HG03457 (cell line): ENCODE data around the gene CSNK1D.

ENCODE experiments used
- ATAC-seq: cut with Tn5 transposase; IDR thresholded peaks from one replicate; pipeline ENCODE4 v1.9.1; 2021; ENCODE audit warnings: moderate number of reproducible peaks; ENCODE audit not compliant: unreplicated experiment

CSNK1D gene

DNA sequence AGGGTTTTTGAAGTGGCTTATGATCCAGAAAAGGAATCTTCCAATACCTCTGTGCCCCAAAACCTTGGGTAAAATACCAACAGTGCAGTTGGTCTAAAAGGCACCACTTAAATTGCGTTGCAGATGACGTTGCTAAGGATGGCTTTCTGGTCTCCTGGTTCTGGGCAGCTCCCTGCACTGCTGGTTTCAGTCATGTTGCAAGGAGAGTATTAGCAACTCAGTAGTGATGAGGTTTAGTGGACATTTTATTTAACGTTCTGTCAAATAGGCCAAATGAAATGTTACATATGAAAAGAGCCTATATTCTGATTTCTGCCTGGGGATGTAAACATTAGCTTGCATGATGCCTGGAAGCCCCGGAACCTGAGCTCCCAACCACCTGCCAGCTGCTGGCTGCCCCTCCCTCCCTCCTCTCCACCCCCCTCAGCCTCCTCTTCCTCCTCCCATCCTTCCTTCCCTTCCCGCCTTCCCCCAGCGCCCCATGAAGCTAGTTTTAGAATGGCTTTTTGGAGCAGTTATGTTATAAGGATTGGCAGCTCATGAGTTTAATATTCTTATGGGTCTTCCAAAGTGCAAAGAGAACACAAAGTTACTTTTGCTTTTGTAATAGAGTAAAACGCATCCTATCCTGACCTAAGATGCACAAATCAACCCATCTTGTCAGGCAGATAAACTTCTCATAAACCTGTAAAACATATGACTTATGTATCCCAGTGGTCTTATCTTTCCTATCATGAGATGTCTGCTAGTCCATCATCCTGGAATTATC lies 23.2 kb upstream of the CSNK1D start:
- no peak for ATAC-seq

DNA sequence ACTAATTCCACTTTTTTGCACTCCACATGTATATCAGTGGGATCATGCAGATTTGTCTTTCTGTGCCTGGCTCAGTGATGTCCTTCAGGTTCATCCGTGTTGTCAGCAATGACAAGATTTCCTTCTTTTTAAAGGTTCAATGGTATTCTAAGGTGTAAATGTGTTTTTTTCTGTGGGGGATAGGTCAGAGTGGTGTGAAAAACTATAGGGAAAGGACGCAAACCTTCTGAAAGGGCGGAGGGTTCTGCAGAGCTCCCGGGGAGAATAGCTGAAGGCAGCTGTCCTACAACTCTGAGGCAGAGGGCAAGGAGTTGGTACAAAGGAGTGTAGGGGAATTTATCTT lies 21.9 kb upstream of the CSNK1D start:
- ATAC-seq, result no peak

DNA sequence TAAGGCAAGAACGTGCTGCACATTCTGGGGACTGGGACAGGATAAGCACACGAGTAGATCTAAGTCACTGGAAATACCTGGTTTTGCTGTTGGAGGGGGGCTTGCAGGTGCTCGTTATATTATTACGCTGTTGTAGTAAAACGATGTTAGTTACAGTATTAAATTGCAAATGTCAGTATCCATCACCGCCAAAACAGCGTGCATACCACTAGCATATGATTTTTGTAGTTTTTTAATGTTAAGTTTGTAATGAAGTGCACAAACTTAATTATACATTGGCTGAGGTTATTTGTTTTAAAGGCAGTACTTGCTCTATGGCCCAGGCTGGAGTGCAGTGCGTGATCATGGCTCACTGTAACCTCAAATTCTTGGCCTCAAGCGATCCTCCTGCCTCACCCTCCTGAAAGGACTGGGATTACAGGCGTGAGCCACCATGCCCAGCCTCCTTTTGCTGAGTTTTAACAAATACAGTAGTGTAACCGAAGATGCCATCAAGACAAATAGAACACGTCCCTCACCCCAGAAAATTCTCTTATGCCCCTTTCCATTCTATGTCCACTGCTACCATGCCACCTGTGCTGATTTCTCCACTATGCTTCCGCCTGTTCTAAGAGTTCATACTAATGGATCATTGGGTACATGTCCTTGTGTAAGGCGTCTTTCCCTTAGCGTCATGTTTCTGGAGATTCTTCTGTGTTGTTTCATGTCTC lies 20.7 kb upstream of the CSNK1D start:
- ATAC-seq, result no peak

DNA sequence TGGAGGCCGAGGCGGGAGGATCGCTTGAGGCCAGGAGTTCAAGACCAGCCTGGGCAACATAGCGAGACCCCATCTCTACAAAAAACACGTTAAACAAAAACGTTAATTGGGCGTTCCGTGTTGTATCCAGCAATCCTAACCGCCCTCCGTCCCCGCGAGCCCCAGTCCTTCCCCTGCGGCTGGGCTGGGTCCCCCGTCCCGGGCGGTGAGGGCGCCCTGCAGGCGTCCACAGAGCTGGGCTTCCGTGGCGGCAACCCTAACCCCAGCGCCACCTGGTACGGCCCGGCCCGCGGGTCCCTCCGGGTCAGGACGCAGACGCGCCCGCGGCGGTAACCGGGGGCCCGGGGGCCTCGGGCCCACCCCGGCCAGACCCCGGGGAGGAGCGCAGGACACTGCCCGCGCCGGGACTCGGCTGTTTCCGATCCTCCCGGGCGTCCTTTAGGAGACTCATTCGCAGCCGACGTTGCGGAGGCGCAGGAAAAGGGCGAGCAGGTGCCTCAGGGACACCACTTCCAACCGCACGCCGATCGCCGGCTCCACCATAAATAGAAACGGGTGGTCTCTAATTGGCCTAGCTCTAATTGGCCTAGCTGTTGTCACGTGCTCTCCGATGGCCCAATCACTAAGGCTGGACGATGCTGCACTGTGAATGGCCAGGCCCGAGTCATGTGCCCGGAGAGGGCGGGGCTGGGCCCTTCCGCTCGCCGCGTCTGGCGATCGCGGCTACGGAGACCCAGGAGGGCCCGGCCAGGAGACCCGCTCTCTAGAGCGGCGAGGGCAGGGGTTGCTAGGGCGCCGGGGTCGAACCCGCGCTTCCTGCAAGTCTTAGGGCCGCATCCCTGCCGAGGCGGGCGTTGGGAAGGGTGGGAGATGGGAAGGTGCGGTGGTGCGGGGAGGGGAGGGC lies 19.0 kb upstream of the CSNK1D start:
- peak; percentile 75 for ATAC-seq

DNA sequence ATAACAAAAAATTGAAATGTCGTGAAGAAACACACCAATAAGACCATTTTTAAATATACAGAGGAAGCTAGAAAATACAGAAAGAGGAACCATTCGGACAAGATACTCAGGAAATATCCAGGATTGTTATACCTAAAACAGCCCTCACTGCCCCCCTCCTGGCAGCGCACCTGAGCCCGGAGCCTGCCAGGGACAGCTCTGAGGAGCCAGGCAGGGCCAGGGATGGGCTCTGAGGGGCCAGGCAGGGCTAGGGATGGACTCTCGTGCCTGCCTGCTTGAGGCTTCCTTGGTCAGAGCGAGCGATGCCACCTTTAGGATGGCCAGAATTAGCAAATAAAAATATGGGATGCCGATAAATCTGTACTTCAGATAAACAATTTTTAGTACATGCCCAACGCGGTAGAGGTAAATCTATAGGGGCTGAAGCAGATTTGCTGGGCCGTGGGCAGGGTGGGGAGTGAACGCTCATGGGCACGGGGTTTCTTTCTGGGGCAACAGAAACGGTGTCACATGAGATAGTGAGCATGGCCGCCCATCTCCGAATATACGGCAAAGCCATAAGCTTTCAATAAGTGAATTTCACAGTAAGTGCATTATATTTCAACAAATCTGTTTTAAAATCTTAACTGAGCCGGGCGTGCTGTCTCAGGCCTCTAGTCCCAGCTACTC lies 18.2 kb upstream of the CSNK1D start:
- no peak for ATAC-seq

DNA sequence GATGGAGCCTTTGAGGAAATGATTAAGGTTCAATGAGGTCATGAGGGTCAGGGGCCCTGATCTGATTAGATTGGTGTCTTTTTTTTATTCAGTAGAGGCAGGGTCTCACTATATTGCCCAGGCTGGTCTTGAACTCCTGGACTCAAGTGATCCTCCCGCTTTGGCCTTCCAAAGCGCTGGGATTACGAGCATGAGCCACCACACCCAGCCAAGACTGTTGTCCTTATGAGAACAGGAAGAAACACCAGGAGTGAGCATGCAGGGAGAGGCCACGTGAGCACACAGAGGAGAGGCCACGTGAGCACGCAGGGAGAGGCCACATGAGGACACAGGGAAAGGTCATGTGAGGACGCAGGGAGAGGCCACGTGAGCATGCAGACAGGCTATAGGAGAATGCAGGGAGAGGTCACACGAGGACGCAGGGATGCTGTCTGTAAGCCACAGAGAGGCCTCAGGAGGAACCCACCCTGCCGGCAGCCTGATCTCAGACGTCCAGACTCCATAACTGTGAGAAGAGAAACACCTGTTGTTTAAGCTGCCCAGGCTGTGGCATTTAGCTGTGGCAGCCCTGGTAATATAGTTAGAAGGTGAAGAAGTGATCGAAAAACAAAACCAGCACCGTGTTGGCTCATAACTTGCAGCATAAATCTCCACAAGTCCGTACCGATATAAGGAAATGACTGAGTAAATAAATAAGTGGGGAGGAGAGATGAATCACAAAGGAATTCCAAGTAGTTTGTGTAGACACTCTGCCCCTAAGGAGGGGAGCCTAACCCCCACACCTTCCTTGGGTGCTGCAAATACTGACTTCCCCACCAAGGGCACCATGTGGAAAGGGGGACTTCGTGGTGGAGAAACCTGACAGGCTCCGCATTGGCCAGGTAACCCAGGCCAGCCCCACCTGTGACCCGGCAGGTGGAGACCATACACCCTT lies 14.6 kb upstream of the CSNK1D start:
- no peak for ATAC-seq

DNA sequence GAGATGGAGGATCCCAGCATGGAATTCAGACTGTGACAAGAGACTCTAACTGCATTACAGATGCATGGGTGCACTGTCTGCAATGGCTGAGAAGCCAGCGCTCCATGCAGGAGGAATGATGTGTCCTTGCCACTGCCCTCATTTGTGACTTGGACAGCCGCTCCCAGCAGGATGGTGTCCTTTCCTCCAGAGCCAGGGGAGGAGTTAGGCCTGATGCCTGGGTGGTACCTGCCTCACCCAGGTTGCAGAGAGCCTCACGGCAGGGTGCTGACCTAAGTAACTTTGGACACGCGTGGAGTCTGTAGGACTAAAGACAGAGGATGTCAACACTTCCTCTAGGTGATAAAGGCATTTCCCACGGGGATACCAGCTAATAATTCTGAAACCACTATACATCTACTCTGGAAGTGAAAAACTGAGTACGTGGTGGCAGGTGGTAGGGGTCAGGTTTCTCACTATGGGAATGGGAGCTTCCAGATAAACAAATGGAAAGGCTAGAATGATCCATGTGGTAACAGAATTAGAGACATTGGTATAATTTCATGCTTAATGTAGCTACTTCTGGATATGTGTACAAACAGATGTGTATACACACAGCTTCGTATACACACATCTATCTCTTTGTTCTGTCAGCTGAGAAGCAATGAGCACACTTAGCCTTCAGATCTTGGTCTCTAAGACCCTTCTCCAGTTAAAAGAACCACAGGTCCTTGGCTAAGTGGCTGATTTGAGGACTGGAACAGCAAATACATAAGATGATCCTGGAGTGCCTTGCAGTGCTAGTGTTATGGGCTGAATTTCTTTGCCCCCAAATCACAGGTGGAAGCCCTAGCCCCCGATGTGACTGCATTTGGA lies 13.7 kb upstream of the CSNK1D start:
- ATAC-seq, result no peak

DNA sequence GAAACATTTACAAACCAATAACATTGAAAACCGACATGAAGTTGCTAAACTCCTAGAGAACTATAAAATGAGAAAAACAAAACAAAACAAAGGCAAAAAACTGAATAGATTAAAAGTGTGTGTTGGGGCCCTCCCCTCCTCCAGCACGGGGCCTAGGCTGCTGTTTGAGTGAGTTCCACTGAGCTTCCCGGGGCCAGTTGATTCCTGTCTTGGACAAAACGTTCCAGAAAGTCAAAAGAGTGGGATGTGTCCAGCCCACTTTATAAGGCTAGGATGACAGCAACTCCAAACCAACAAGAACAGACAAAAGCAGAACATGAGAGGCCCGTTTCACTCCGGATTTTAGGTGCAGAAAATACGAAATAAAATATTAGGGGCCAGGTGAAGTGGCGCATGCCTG lies 11.6 kb upstream of the CSNK1D start:
- ATAC-seq, result no peak

DNA sequence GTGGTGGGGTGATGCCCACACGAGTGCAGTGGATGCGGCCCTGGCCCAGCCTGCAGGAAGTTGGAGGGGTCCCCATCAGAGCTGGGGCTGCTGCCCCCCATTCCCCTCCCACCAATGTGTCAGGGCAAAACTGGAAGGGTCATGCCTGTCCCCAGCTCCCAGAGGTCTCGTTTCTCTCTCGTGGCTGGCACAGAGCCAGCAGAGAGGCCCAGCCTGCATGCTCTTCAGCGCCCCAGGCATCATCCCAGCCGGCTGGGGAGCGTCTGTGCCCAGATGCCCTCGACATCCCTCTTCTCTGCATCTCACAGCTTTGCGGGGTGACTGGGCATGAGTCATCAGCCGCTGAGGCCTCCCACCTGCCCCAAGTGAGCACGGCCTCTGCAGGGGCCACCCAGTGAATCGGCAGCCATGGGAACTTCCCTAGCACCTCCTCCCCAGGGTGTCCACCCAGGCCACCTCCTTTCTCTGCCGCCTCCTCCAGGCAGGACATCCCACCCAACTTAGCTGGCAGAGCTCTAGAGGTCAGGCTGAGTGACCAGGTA lies 9.8 kb upstream of the CSNK1D start:
- ATAC-seq, result no peak

DNA sequence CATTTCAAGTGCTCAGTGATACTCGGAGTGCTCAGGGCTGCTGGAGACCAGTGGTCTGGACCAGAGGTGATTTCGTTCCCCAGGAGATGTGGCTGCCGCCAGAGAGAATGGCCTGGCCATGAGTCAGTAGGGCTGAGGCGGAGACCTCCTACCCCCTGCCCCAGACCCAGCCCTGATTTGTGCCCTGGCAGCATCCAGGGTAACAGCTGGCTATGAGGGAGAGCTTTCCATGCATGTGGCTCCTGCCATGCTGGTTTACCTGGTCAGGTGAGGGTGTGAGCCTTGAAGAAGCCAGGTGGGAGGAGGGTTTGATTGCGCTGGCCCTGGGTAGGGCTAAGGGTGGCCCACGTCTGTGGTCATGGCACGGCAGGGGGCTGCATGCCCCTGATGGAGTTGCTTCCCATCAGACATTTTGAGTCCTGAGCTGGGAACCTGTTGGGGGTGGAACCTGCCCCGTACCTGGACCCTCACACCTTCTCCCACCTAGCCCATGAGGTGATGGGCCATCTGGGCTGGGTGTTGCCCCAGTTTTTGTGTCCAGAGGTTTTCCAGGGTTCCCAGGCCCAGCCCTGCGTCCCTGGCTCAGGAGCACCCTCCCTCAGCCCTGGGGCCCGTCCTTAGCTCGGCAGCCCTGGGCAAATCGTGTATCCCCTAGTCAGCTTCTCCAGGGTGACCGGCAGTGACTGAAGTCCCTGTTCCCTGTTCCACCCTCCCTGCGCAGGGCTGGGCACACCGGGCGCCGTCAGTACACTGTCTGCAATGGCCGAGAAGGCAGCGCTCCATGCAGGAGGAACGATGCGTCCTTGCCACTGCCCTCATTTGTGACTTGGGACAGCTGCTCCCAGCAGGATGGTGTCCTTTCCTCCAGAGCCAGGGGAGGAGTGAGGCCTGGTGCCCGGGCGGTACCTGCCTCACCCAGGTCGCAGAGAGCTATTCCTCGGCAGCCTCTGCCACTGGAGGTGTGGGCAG lies 9.0 kb upstream of the CSNK1D start:
- ATAC-seq, result no peak

DNA sequence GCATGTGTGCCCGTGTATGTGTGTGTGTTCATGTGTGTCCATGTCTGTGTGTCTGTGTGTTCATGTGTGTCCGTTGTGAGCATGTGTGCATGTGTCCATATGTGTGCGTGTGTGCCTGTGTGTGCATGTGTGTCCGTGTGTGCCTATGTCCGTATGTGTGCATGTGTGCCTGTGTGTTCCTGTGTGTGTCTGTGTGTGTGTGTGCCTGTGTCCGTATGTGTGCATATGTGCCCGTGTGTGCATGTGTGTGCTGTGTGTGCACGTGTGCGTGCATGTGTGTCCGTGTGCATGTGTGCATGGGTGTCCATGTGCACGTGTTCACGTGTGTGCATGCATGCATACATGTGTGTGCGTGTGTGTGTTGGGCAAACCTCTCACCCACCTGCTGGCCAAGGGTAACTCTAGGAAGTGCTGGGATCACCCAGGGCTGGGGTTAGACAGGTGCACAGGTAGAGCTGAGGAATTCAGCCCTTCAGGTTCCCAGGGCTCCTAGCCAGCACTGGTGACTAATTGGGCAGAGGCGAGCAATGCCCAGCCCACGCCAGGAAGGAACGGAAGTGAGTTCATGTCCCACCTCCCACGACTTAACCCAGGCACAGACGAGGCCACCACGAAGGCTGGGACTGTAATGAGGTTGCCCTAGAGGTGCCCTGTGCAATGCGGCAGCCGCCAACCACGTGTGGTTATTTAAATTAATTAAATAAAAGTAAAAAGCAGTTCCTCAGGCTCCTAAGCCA lies 8.2 kb upstream of the CSNK1D start:
- no peak for ATAC-seq

DNA sequence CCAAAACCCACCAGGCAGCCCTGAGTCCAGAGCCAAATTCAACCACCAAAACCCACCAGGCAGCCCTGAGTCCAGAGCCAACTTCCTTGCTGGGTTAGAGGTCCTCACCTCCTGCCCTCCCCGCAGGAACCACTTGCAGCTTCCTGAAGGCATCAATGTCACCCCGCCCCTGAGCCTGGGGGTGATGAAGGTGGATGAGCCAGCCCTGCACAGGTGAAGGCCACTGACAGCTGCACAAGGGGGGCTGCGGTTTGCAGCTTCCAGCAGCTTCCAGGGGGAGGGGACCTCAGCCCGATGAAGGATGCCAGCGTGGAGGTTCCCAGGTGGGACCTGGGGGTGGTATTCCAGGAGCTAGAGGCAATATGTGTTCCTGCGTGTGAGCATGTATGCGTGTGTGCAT lies 7.6 kb upstream of the CSNK1D start:
- no peak for ATAC-seq

DNA sequence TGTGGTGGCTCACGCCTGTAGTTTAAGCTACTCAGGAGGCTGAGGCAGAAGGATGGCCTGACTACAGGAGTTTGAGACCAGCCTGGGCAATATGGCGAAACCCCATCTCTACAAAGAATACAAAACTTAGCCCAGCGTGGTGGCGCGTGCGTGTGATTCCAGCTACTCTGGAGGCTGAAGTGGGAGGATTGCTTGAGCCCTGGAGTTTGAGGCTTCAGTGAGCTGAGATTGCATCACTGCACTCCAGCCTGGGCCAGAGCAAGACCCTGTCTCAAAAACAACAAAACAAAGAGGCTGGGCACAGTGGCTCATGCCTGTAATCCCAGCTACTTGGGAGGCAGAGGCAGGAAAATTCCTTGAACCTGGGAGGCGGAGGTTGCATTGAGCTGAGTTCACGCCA lies 7.0 kb upstream of the CSNK1D start:
- ATAC-seq, result no peak

DNA sequence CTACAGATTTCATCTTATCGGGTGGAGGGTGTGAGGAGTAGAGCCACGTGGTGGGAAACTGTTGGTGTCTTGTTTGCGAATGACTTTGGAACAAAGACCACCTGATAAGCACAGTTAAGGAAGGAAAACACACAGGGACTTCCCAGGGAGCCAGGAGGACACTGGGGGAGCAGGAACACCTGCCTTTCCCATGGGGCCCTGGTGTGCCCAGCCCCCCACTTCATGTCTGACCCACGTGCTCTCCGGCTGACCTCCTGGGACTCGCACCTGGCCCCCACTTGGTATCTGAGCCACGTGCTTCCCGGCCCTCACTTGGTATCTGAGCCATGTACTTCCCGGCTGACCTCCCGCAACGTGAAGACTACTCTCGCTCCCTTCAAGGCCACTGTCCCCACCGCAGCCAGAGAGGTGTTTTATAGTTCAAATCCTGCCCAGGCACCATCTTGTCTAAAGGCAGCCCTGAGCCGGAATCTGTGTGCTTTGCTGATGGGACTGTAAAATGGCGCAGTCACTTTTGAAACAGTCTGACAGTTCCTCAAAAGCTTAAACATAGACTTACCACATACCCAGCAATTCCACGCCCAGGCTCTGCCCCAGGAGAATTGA lies 5.4 kb upstream of the CSNK1D start:
- no peak for ATAC-seq

DNA sequence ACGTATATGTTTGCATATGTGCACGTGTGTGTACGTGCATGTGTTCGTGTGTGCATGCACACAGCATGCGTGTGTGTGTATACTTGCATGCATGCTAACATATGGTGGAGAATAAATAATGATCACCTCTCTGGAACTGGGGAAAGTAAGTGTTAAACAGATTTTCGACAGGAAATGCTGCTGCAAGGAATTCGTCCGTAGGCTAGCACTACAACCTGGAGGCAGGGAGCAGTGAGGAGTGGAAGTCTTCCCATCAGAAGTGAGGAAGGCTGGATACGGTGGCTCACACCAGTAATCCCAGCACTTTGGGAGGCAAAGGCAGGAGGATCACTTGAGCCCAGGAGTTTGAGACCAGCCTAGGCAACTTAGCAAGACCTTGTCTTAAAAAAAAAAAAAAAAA lies 4.8 kb upstream of the CSNK1D start:
- no peak for ATAC-seq

DNA sequence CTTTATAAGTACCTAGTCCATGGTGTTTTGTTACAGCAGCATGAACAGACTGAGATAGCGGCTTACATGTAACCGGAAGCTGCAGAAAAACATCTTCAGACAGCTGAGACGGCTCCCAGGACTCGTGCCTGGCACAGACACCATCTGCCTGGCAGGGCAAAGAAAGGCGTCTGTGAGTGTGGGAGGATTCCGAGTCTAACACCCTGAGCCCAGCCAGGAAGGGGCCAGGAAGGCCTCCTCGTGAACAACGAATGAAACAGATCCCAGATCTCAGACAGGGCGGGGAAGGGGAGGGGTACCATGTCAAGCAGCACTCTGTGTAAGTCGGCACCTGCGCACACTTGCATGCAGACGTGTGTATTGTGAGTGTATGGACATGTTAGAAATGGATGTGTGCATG lies 4.4 kb upstream of the CSNK1D start:
- ATAC-seq, result no peak

DNA sequence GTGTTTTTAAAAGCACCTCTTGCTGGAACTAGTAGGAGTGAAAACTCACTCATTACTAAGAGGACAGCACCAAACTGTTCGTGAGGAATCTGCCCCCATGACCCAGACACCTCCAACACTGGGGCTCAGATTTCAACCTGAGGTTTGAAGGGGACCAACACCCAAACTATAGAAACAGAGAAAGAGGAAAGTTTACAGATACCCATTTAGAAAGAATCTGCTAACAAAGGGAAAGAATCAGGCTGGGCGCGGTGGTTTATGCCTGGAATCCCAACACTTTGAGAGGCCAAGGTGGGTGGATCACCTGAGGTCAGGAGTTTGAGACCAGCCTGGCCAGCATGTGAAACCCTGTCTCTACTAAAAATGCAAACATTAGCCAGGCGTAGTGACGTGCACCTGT lies 3.4 kb upstream of the CSNK1D start:
- ATAC-seq, result no peak
